ENCODE results near the gene HDAC1. TPM values are rescaled to one million over a fixed set of nuclear protein-coding genes. Genes with fewer than 3 reads are reported as not detected.

HDAC1 gene
- total and polyA plus RNA-seq, 10 of the 15 experiments (the other 5 are each of a cell fraction or from before 2014, with no cell fraction given): 147 to 331 (median 168) TPM

GRCh38 chr1:32337855-32338636, 46.2 kb downstream of the HDAC1 start (continued):
- TF ChIP-seq, protein P1, sequence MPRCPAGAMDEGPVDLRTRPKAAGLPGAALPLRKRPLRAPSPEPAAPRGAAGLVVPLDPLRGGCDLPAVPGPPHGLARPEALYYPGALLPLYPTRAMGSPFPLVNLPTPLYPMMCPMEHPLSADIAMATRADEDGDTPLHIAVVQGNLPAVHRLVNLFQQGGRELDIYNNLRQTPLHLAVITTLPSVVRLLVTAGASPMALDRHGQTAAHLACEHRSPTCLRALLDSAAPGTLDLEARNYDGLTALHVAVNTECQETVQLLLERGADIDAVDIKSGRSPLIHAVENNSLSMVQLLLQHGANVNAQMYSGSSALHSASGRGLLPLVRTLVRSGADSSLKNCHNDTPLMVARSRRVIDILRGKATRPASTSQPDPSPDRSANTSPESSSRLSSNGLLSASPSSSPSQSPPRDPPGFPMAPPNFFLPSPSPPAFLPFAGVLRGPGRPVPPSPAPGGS (IDR thresholded peaks at IDR 0.05; ENCODE audit: borderline replicate concordance, insufficient read depth, low read depth, low read length, poor library complexity, severe bottlenecking): peak; percentile 50
- TF ChIP-seq BHLHE40 (IDR thresholded peaks at IDR 0.05; ENCODE audit: borderline replicate concordance in 1 of 2, low read depth in 2 of 2, low read length in 1 of 2) (peak; percentile 89 to 93), TCF3 (IDR thresholded peaks at IDR 0.05; ENCODE audit: borderline replicate concordance, insufficient read depth, low read depth, low read length) (peak; percentile 89), CTCF (IDR thresholded peaks at IDR 0.05 in 2 of 3, conservative IDR thresholded peaks at IDR 0.05 in 1 of 3; ENCODE audit: control insufficient read depth in 2 of 3, extremely low read depth in 1 of 3, insufficient read depth in 1 of 3, low read depth in 3 of 3, low read length in 3 of 3) (no peak), CBX5 (IDR thresholded peaks at IDR 0.05; ENCODE audit: low read depth) (no peak), TCF12 (IDR thresholded peaks at IDR 0.05; ENCODE audit: low read depth, low read length) (peak; percentile 88), BRCA1 (IDR thresholded peaks at IDR 0.05; ENCODE audit: low read depth, low read length) (no peak), CHD4 (IDR thresholded peaks at IDR 0.05) (no peak), PAX5 (IDR thresholded peaks at IDR 0.05; ENCODE audit: borderline replicate concordance, low read depth, low read length) (peak; percentile 66; the same call in 1 of the 2 replicates)

All from GM12878 (cell line).